ENCODE results near the gene KCNK2. TPM values are rescaled to one million over a fixed set of nuclear protein-coding genes. Genes with fewer than 3 reads are reported as not detected.

KCNK2 gene
- total and polyA plus RNA-seq, 5 experiments from 2014 or later, result not detected

DNA sequence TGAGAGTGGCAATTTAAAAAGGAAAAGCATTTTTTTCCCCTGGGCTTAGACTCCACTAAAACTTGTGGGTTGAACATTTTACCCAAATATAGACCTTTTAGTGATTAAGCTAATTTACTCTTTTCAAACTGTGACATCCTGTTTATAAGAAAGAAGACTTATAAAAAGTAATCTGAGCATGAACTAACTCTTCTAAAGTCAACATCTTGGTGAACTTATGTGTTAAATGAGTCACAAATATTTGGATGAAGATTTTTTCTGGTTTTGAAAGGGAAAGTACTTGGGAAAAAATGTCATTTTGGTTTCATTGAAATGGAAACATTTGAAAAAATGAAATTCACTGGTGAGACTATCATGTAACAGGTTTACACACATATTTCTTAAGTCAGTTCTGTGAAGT, 109.8 kb downstream of the KCNK2 start:
- no peak overlapping the region for H3K4me3 Mint-ChIP-seq
- no peaks in the 10 kb centered on the region for H3K9me3 Mint-ChIP-seq
- peaks cover 0 to 5% (median 0%) of the 10 kb centered on the region in 5 donors for H3K27me3 Mint-ChIP-seq
- no peak for ATAC-seq
- no peak overlapping the region for H3K27ac Mint-ChIP-seq
- POLR2A ChIA-PET, result no interaction called here
- no peaks in the 10 kb centered on the region for H3K4me1 Mint-ChIP-seq
- no peak for DNase-seq
- no peaks in the 10 kb centered on the region for H3K36me3 Mint-ChIP-seq

GRCh38 chr1:215198021-215198420, 115.5 kb downstream of the KCNK2 start:
- Mint-ChIP-seq H3K36me3 (no peaks in the 10 kb centered on the region), H3K4me1 (no peaks in the 10 kb centered on the region), H3K4me3 (no peak overlapping the region), H3K27ac (no peak overlapping the region), H3K9me3 (peaks cover 0 to 5% (median 0%) of the 10 kb centered on the region in 9 donors), H3K27me3 (peaks cover 0 to 8% (median 0%) of the 10 kb centered on the region in 5 donors)
- no peak for ATAC-seq
- POLR2A ChIA-PET, result no interaction called here
- no peak for DNase-seq

GRCh38 chr1:215200121-215200520, 117.6 kb downstream of the KCNK2 start:
- Mint-ChIP-seq H3K27me3 (peaks cover 0 to 8% (median 1%) of the 10 kb centered on the region in 5 donors), H3K27ac (no peak overlapping the region), H3K4me1 (no peaks in the 10 kb centered on the region), H3K9me3 (peaks cover 0 to 5% (median 0%) of the 10 kb centered on the region in 9 donors), H3K4me3 (no peak overlapping the region), H3K36me3 (no peaks in the 10 kb centered on the region)
- ATAC-seq (no peak), DNase-seq (no peak)
- POLR2A ChIA-PET, result no interaction called here

- Mint-ChIP-seq H3K27me3 (peaks cover 0 to 8% (median 1%) of the 10 kb centered on the region in 5 donors), H3K36me3 (no peaks in the 10 kb centered on the region), H3K9me3 (peaks cover 0 to 5% (median 0%) of the 10 kb centered on the region in 9 donors), H3K4me3 (no peak overlapping the region), H3K27ac (no peak overlapping the region), H3K4me1 (no peaks in the 10 kb centered on the region)
- DNase-seq (no peak), ATAC-seq (no peak)
- POLR2A ChIA-PET, result no interaction called here
Observed at GRCh38 chr1:215201283-215201682, 118.7 kb downstream of the KCNK2 start.

GRCh38 chr1:215202868-215203267, 120.3 kb downstream of the KCNK2 start:
- DNase-seq (no peak), ATAC-seq (no peak)
- no peaks in the 10 kb centered on the region for H3K4me1 Mint-ChIP-seq
- no peaks in the 10 kb centered on the region for H3K36me3 Mint-ChIP-seq
- peaks cover 0 to 8% (median 1%) of the 10 kb centered on the region in 5 donors for H3K27me3 Mint-ChIP-seq
- no peak overlapping the region for H3K4me3 Mint-ChIP-seq
- POLR2A ChIA-PET, result no interaction called here
- H3K9me3 Mint-ChIP-seq, result peaks cover 0 to 5% (median 0%) of the 10 kb centered on the region in 9 donors
- no peak overlapping the region for H3K27ac Mint-ChIP-seq

DNA sequence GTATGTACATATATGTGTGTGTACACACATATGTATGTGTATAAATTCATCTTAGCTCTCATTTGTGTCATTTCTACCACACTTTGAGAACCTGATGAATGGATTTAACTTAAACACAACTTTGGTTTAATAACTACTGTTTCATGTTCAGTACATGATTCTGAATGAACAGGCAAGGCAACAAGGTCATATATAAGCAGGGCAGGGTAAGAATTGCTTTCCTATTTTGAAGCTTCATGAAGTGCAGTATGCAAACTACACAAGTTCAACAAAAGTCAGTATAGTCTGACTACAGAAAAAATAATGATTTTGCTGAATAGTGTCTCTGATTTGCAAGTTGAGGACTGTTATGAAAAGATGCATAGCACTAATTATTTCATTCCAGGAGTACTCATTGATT, 127.6 kb downstream of the KCNK2 start:
- H3K9me3 Mint-ChIP-seq, result peaks cover 0 to 3% (median 0%) of the 10 kb centered on the region in 9 donors

DNA sequence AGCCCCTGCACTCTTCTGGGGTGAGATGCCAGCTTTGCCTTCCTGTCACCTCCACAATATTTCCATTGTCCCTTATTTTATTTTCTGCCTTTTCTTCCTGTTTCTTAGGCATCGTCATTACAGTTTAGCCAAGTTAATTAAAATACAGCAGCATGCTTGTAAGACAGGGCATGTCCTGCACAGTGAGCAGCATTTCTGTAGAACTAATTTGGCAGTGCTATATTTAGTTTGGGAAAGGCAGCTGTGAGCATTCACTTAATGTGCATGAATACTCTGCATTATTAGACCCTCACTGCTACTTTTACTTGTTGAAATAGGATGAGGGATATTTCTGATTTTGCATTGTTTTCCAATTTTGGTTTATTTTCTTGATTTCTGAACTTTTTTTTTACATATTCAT, 133.3 kb downstream of the KCNK2 start:
- POLR2A ChIA-PET, result no interaction called here
- H3K9me3 Mint-ChIP-seq, result peaks cover 0 to 4% (median 0%) of the 10 kb centered on the region in 9 donors
- H3K27ac Mint-ChIP-seq, result no peak overlapping the region
- DNase-seq (no peak), ATAC-seq (no peak)
- no peaks in the 10 kb centered on the region for H3K4me1 Mint-ChIP-seq
- H3K27me3 Mint-ChIP-seq, result peaks cover 0 to 8% (median 4%) of the 10 kb centered on the region in 5 donors
- H3K4me3 Mint-ChIP-seq, result no peak overlapping the region
- no peaks in the 10 kb centered on the region for H3K36me3 Mint-ChIP-seq

More for the DNA sequence above, 127.6 kb downstream of the KCNK2 start:
- no peak for ATAC-seq
- peaks cover 0 to 5% (median 3%) of the 10 kb centered on the region in 5 donors for H3K27me3 Mint-ChIP-seq
- no peak for DNase-seq
- no peaks in the 10 kb centered on the region for H3K36me3 Mint-ChIP-seq
- POLR2A ChIA-PET, result no interaction called here
- no peak overlapping the region for H3K27ac Mint-ChIP-seq
- H3K4me1 Mint-ChIP-seq, result no peaks in the 10 kb centered on the region
- no peak overlapping the region for H3K4me3 Mint-ChIP-seq

- Mint-ChIP-seq H3K36me3 (no peaks in the 10 kb centered on the region), H3K27ac (no peak overlapping the region), H3K9me3 (peaks cover 0 to 4% (median 0%) of the 10 kb centered on the region in 9 donors), H3K4me3 (no peak overlapping the region), H3K4me1 (no peaks in the 10 kb centered on the region), H3K27me3 (peaks cover 0 to 7% (median 3%) of the 10 kb centered on the region in 5 donors)
- no peak for ATAC-seq
- POLR2A ChIA-PET, result no interaction called here
- DNase-seq, result no peak
Observed at GRCh38 chr1:215219372-215219771, 136.8 kb downstream of the KCNK2 start.

DNA sequence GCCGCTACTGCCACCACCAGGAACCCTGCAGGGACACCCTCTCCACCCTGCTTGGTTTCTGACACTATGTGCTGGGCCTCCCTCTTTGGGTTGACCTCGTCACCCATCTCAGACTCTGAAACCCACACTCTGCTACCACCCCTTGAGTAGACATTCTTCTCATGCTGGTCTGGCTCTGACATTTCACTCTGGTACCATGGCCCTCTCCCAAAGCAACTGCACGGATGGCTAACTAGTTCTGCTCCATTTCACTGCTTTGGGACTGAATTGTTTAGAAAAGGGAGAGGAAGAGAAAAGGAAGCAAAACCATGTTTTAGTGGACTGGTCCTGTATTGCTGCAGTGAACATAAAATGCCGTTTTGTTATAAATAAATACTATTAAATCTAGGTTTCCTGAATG, 137.8 kb downstream of the KCNK2 start:
- DNase-seq (no peak), ATAC-seq (no peak)
- Mint-ChIP-seq H3K4me1 (no peaks in the 10 kb centered on the region), H3K27ac (no peak overlapping the region), H3K27me3 (peaks cover 0 to 7% (median 3%) of the 10 kb centered on the region in 5 donors), H3K4me3 (no peak overlapping the region), H3K36me3 (no peaks in the 10 kb centered on the region), H3K9me3 (peaks cover 0 to 4% (median 0%) of the 10 kb centered on the region in 9 donors)
- POLR2A ChIA-PET, result no interaction called here

DNA sequence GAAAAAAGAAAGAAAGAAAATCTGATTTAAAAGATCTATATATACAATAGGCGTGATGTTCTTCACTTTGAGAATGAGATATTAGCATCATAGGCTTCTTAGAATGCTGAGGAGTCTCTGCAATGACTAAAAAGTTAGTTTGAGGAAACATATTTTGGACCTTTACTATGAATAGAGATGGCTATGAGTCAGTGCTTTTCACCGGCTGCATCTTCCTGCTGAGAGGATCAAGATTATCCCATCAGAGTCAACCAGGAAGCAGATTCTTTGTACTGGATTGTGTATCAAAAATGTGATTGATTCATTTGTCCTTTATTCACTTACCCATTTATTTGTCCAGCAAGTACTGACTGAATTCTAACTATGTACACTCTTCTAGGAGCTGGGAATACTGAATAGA, 144.2 kb downstream of the KCNK2 start:
- POLR2A ChIA-PET, result no interaction called here
- Mint-ChIP-seq H3K4me1 (no peaks in the 10 kb centered on the region), H3K36me3 (no peaks in the 10 kb centered on the region), H3K27me3 (peaks cover 0 to 3% (median 0%) of the 10 kb centered on the region in 5 donors), H3K9me3 (peaks cover 0 to 2% (median 0%) of the 10 kb centered on the region in 9 donors), H3K4me3 (no peak overlapping the region), H3K27ac (no peak overlapping the region)
- ATAC-seq (no peak), DNase-seq (no peak)

DNA sequence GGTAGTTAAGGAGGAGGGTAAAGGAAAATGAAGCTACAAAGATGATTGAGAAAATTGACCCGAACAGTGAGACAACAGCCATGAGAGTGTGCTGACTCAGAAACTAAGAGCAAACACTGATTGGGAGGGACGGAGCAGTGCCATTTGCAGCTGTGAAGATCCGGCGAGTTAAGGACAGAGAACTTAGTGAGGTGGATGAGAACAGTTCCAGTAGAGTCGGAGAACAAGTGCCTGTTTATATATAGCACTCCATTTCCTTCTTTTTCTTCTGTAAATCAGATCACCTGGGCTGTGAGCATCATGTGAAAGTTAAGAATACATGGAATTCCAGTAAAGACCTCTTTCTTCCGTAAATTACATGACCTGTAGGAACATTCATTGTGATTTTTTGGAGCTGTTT, 145.7 kb downstream of the KCNK2 start:
- POLR2A ChIA-PET, result no interaction called here
- no peak for DNase-seq
- Mint-ChIP-seq H3K27me3 (peaks cover 0 to 2% (median 0%) of the 10 kb centered on the region in 5 donors), H3K4me1 (no peaks in the 10 kb centered on the region), H3K36me3 (no peaks in the 10 kb centered on the region), H3K9me3 (peaks cover 0 to 3% (median 0%) of the 10 kb centered on the region in 9 donors), H3K27ac (no peak overlapping the region), H3K4me3 (no peak overlapping the region)
- no peak for ATAC-seq

DNA sequence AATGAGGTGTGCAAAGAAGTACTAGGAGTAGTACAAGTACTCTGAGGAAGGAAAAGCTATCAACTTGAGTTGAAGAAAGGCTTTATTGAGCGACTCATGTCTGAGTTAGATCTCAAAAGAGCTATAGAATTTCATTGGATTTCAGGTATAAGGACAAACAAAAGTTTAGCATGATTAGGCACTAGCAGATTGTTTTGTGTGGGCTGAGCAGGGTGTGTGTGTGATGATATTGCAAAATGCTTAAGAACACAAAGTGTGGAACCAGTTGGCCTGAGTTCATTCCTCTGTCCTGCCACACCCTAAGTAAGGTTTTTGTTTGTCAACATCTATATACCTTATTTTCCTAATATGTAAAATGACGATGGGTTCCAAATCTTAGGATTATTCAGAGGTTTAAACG, 158.9 kb downstream of the KCNK2 start:
- Mint-ChIP-seq H3K4me1 (peaks cover 0 to 2% (median 0%) of the 10 kb centered on the region in 4 donors), H3K27me3 (peaks cover 0 to 14% (median 7%) of the 10 kb centered on the region in 5 donors), H3K4me3 (no peak overlapping the region), H3K27ac (no peak overlapping the region), H3K36me3 (no peaks in the 10 kb centered on the region), H3K9me3 (peaks cover 0 to 11% (median 2%) of the 10 kb centered on the region in 9 donors)
- DNase-seq, result no peak
- no peak for ATAC-seq
- POLR2A ChIA-PET, result no interaction called here

GRCh38 chr1:215243345-215244054, 161.0 kb downstream of the KCNK2 start:
- ATAC-seq, result no peak

DNA sequence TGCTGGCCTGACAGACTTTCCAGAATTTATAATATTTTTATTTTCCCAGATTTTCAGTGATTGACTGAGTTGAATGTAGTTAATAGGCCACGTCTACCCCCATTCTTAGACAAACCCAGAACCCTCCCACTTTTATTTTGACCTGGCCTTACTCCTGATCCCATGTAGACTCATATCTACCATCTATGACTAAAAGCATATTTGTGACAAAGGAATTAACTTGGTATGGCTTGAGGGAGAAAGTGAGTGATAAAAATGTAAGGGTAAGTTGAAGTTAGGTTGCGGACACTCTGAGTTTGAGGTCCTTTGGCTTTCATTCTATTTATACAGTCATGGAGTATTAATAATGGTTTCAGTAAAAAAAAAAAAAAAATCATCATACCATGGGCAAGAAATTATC, 168.4 kb downstream of the KCNK2 start:
- POLR2A ChIA-PET, result no interaction called here

More at GRCh38 chr1:215243345-215244054, 161.0 kb downstream of the KCNK2 start:
- Mint-ChIP-seq H3K36me3 (no peaks in the 10 kb centered on the region), H3K27me3 (peaks cover 0 to 14% (median 7%) of the 10 kb centered on the region in 5 donors), H3K27ac (no peak overlapping the region), H3K4me1 (peaks cover 0 to 2% (median 0%) of the 10 kb centered on the region in 4 donors), H3K9me3 (peaks cover 0 to 15% (median 4%) of the 10 kb centered on the region in 9 donors), H3K4me3 (no peak overlapping the region)
- no peak for DNase-seq
- POLR2A ChIA-PET, result no interaction called here

More for the DNA sequence above, 168.4 kb downstream of the KCNK2 start:
- H3K9me3 Mint-ChIP-seq, result peaks cover 0 to 22% (median 2%) of the 10 kb centered on the region in 9 donors
- H3K4me3 Mint-ChIP-seq, result no peak overlapping the region
- no peak overlapping the region for H3K27ac Mint-ChIP-seq
- H3K36me3 Mint-ChIP-seq, result no peaks in the 10 kb centered on the region
- ATAC-seq, result no peak
- no peak for DNase-seq
- no peaks in the 10 kb centered on the region for H3K27me3 Mint-ChIP-seq
- no peaks in the 10 kb centered on the region for H3K4me1 Mint-ChIP-seq
